HFF-Myc (cell line): ENCODE measurements around the gene SLC49A4.

Source experiments
- DNase-seq: peaks from one replicate; pipeline ENCODE4 v3.0.0-alpha.2; 2011; ENCODE audit warnings: low read depth; ENCODE audit errors: extremely low read depth
- H3K4me3 ChIP-seq: replicated peaks from 2 replicates; pipeline ENCODE4 v1.5.1; 2011; ENCODE audit warnings: low read depth, mild to moderate bottlenecking, control low read depth, low read length
- TF ChIP-seq, protein P1 (sequence below): IDR thresholded peaks from 2 replicates; pipeline ENCODE4 v1.5.1; 2012; ENCODE audit warnings: mild to moderate bottlenecking, low read depth, low read length, control low read depth; ENCODE audit errors: missing control alignments

Gene SLC49A4

DNA sequence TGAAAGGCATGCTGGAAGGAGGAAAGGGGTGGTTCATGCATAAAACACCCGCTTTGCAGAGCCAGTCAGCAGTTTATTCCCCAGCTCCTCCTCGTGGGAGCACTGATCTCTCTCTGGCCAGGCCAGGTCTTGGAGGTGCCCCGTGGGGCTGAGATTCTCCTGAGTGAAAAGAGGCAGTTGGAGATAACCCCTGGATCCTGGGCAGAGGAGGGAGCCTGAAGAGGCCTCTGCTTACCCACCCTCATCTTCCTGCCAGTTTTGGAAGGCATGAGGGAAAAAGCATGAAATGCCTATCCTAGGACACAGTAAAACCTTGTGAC is 124.4 kb downstream of the SLC49A4 start:
- no peak overlapping the region for H3K4me3 ChIP-seq
- TF ChIP-seq, protein P1, sequence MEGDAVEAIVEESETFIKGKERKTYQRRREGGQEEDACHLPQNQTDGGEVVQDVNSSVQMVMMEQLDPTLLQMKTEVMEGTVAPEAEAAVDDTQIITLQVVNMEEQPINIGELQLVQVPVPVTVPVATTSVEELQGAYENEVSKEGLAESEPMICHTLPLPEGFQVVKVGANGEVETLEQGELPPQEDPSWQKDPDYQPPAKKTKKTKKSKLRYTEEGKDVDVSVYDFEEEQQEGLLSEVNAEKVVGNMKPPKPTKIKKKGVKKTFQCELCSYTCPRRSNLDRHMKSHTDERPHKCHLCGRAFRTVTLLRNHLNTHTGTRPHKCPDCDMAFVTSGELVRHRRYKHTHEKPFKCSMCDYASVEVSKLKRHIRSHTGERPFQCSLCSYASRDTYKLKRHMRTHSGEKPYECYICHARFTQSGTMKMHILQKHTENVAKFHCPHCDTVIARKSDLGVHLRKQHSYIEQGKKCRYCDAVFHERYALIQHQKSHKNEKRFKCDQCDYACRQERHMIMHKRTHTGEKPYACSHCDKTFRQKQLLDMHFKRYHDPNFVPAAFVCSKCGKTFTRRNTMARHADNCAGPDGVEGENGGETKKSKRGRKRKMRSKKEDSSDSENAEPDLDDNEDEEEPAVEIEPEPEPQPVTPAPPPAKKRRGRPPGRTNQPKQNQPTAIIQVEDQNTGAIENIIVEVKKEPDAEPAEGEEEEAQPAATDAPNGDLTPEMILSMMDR: no peak
- no peak for DNase-seq

DNA sequence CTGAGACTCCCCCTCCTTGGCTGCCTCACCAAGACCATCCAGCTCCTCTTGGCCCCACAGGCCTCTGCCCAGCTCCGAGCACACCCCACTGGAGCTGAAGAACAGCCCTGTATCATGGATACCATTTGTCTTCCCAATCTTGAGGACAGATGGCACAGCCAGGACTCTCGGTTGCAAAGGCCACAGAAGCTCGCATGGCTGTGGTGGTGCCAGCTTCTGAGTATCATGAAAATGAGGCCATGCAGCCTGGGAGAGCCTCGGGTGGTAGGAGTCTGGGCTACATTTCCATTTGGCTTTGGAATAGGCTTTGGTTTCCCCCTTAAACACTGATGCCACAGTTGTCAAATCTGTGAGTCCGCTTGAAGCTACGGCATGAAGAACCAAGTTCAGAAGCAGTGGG is 126.1 kb downstream of the SLC49A4 start:
- DNase-seq: no peak
- H3K4me3 ChIP-seq: no peak overlapping the region
- TF ChIP-seq, protein P1: no peak

DNA sequence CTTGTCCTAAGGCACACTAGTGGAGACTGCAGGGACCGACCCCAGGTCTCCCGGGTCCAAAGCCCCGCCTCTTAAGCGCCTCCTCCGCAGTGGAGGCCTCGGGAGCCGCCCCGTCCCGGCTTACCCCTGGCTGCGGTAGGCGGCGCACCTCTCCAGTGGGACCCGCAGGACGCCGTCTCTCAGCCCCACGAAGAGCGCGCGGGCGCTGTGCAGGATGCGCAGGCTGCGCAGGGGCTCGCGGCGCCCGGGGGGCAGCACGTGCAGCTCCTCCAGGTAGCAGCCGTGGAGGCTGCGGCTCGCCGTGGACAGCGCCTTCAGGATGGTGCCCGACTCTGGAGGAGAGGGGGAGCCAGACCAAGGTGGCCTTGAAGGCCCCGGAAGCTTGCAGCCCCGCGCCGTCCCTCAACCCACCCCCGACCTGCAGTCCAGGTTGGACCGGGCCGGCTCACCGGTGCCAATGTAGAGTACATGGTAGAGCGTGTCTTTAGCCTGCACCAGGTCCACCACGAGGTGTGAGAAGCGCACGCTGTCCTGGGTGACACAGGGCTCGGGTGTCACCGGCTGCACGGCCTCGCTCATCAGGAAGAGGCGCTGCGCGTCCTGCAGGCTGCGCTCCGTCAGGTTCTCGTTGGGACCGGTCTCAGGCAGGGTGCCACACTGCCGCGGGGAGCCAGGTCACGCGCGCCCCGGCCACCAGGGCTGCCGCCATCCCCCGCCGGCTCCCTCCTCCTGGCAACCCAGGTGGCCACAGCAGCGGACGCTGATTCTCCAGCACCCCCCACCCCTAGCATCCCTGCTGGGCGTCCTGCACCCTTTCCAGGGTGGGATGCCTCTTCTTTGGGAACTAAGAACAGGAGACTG is 127.2 kb downstream of the SLC49A4 start:
- no peak for DNase-seq
- H3K4me3 ChIP-seq: no peak overlapping the region
- TF ChIP-seq, protein P1: no peak

DNA sequence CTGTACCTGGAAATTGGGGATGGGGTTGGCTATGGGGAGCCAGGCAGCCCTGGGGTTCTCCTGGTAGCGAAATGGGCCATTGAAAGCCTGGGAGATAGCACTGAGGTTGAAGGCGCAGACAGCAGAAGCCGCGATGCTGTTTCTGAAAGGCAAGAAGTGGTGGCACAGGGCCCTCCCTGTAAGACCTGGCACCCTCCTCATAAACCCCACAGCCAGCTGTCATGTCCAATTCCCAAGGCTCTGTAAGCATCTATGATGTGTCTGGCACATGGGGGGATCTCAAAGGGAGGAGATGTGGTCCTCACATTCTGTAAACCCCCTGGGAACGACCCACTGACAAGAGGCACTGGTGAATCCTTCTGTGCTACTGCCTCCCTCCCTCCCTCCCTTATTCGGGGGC is 128.7 kb downstream of the SLC49A4 start:
- H3K4me3 ChIP-seq: no peak overlapping the region
- no peak for DNase-seq
- TF ChIP-seq, protein P1: no peak

DNA sequence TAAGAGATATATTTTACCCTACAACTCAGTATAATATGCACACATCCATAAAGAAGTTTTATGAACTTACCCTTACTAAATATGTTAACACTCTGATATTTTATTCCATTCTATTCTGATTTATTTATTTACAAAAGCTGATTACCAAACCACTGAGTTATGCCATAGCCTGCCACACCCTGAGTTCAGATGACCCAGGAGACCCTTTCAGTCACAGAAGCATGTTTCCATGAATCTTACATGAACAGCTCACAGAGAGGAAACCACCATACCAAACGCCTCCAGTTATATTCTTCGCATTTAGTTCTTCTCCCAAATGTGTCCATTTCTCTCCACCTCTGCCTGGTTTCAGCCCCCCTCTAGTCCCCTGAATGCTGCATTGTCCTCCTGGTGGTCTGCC is 129.2 kb downstream of the SLC49A4 start:
- TF ChIP-seq, protein P1: no peak
- DNase-seq: no peak
- no peak overlapping the region for H3K4me3 ChIP-seq

DNA sequence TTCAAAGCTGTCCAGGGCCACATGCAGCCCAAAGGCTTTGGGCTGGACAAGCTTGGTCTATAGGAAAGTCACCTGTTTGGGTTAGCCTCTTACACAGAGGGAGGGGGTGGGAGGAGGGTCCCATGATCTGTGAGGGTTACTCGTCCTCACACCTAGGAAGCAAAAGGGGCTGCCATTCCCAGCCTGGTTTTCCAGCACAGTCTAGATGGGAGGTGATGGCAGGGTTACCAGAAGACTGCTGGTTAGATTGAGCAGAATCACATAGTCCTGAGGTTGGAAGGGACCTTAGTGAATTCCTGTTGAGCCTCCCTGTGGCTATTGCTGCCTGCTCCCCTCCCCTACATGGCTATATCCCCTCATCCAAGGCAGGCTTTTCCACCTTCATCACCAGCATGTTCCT is 130.9 kb downstream of the SLC49A4 start:
- no peak overlapping the region for H3K4me3 ChIP-seq
- TF ChIP-seq, protein P1: no peak
- no peak for DNase-seq

DNA sequence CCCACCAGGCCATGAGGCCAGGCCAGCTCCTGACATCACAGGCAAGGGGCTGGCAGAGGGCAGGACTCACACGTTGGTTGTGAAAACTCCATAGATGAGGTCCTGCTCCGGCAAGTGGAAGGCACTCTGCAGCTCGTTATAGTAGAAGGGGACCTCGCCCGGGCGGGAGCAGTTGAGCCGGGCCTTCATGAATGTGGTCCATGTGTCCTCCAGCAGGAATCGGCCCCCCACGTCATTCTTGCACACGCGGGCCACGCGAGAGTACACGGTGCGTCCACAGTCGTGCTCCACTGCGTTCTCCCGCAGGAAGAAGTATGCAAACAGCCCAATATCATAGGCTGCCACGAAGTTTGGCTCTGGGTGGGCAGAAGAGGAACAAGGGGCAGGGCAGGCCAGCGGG is 131.5 kb downstream of the SLC49A4 start:
- TF ChIP-seq, protein P1: no peak
- H3K4me3 ChIP-seq: no peak overlapping the region
- no peak for DNase-seq
